C4-2B (cell line): ENCODE data around the gene SETBP1.

Source experiments
- CTCF ChIP-seq: fragments of 450-650 bp; conservative IDR thresholded peaks from 2 replicates; pipeline ENCODE4 v1.5.1; 2017; ENCODE audit warnings: mild to moderate bottlenecking
- ZFX ChIP-seq: fragments of 450-650 bp; IDR thresholded peaks from 2 replicates; pipeline ENCODE4 v1.6.1; 2017

- no peak for TF ChIP-seq CTCF
- TF ChIP-seq ZFX, result no peak
Observed at GRCh38 chr18:44988821-44989587, 308.3 kb downstream of the SETBP1 start.
